Measurements from ENCODE around the gene PHKG1. TPM values are rescaled to one million over a fixed set of nuclear protein-coding genes. Genes with fewer than 3 reads are reported as not detected.

Gene PHKG1
- total and polyA plus RNA-seq, 2 of the 4 experiments (the other 2 are of a cell fraction) = 0.62 to 0.72 TPM

DNA sequence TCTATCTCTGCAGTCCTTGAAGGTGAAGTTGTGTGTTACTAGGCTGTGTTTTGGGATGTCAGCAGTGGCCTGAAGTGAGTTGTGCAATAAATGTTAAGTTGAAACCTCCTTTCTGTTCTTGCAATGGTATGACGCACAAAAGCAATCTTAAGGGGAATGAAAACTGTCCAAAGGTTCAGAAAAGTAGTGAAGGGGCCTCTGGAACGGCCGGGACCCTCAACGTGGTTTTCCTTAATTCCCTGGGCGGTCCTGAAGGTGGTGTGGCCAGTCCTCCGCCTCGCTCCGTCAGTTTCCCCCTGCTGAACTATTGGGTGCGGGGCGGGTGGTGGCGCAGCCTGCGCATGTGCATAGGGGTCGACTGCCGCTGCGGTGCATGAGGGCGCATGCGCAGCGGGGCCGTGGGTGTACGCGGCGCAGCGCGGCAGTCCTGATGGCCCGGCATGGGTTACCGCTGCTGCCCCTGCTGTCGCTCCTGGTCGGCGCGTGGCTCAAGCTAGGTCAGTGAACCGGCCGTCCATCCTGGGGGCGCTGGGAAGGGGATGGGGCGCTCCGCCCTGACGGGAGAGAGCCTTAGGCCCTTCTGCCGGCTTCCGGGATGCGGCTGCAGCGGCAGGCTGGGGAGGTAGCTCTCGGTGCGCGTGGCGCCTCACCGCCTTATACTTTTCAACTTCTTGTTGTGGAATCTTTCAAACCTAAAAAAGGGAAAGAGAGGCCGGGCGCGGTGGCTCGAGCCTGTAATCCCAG, 28.7 kb downstream of the PHKG1 start, which contains the start of gene SUMF2:
SUMF2 (plus strand) TSS at position 405 of the 744 bp plus-strand sequence; CDS start at position 431, 26 bp downstream.
- intact Hi-C loops (cut with micrococcal nuclease) (loop anchor here (2.0 to 5.0 kb wide), 2 partner anchors 17 to 37 kb away; no protein-coding TSS in a partner anchor), dilution Hi-C loops (cut with HindIII; ENCODE audit: low sequenced_read_pairs, unreplicated experiment) (no loop called here), in situ Hi-C loops (cut with MboI; ENCODE audit: low sequenced_read_pairs) (no loop called here)
- Histone ChIP-seq H2AK5ac (ENCODE audit: low read depth, low read length) (peak within 1 kb of the TSS; percentile 84; the same call in 1 of the 2 replicates), H3K4ac (ENCODE audit: low read depth, low read length) (peak within 1 kb of the TSS; percentile 93), H3K27me3 (ENCODE audit: control insufficient read depth, insufficient read depth, low read length) (no peaks in the 10 kb centered on the region), H2BK20ac (ENCODE audit: low read depth, low read length) (peak within 1 kb of the TSS; percentile 12; the same call in 1 of the 2 replicates), H3K27ac (ENCODE audit: insufficient read depth, low read length) (peak within 1 kb of the TSS; percentile 87), H4K20me1 (ENCODE audit: insufficient read depth, low read length) (peaks cover 17% of the 10 kb centered on the region; the same call in 1 of the 2 replicates), H2BK15ac (ENCODE audit: low read depth, low read length) (no peak within 1 kb of the TSS), H4K8ac (ENCODE audit: low read depth in 2 of 2, low read length in 2 of 2) (peak within 1 kb of the TSS; percentile 28 to 94; a peak in 3 of 4 replicates), H3K9me3 (ENCODE audit: control insufficient read depth, insufficient read depth, low read length) (no peaks in the 10 kb centered on the region), H3K23ac (ENCODE audit: low read depth, low read length) (peak within 1 kb of the TSS; percentile 69; the same call in 1 of the 2 replicates), H3K4me3 (ENCODE audit: insufficient read depth, low read depth, low read length) (peak within 1 kb of the TSS; percentile 81), H3K18ac (ENCODE audit: low read depth, low read length) (peak within 1 kb of the TSS; percentile 68), H2AFZ (replicated peaks; ENCODE audit: low read length, poor library complexity) (peak within 1 kb of the TSS; percentile 99), H4K5ac (ENCODE audit: low read depth, low read length) (peak within 1 kb of the TSS; percentile 73), H2BK5ac (ENCODE audit: low read depth, low read length, poor library complexity, severe bottlenecking) (peak within 1 kb of the TSS; percentile 88), H3K36me3 (ENCODE audit: control insufficient read depth, insufficient read depth, low read length) (peaks cover 19% of the 10 kb centered on the region), H3K9me1 (ENCODE audit: insufficient read depth, low read length) (no peaks in the 10 kb centered on the region), H2AK9ac (replicated peaks; ENCODE audit: low read depth, low read length, poor library complexity) (peak within 1 kb of the TSS; percentile 99), H4K91ac (ENCODE audit: insufficient read depth, low read depth, low read length) (peak within 1 kb of the TSS; percentile 35), H3K4me2 (ENCODE audit: low read depth, low read length) (peak within 1 kb of the TSS; percentile 92), H3K56ac (ENCODE audit: extremely low read depth, insufficient read depth, low read length) (peak within 1 kb of the TSS; percentile 68; the same call in 1 of the 2 replicates), H3K14ac (replicated peaks; ENCODE audit: low read depth, low read length) (peak within 1 kb of the TSS; percentile 96), H2BK120ac (ENCODE audit: low read depth, low read length) (peak within 1 kb of the TSS; percentile 72), H3K79me1 (ENCODE audit: low read depth in 1 of 2, low read length in 2 of 2) (peaks cover 12 to 33% of the 10 kb centered on the region in 2 experiments), H3K4me1 (ENCODE audit: control insufficient read depth, insufficient read depth, low read length) (peaks cover 9% of the 10 kb centered on the region), H3K9ac (ENCODE audit: low read depth, low read length) (peak within 1 kb of the TSS; percentile 84)
- ChIA-PET POLR2A (ENCODE audit: unreplicated experiment) (interaction anchor here (0.7 to 1.9 kb wide), 3 partner anchors 9 to 42 kb away, joined by 3 to 10 read pairs (median 7); partner anchors contain the start of genes CCT6A, CHCHD2 and PSPH), CTCF (interaction anchor here (2.0 kb wide), 1 partner anchor 11 kb away, joined by 7 read pairs; no protein-coding TSS in a partner anchor)
- 2% methylated on average over 13 of the region's 49 CpGs; no CpG with 5 or more reads in 1 of the 2 experiments for WGBS, 2 experiments (ENCODE audit: extremely low coverage in 2 of 2, insufficient read length in 1 of 2)
- no TSS peak for BruUV-seq (replicated peaks)
- DNase-seq (peak; percentile 83), ATAC-seq (ENCODE audit: low read depth) (peak; percentile 93)
- TF ChIP-seq, protein P1, sequence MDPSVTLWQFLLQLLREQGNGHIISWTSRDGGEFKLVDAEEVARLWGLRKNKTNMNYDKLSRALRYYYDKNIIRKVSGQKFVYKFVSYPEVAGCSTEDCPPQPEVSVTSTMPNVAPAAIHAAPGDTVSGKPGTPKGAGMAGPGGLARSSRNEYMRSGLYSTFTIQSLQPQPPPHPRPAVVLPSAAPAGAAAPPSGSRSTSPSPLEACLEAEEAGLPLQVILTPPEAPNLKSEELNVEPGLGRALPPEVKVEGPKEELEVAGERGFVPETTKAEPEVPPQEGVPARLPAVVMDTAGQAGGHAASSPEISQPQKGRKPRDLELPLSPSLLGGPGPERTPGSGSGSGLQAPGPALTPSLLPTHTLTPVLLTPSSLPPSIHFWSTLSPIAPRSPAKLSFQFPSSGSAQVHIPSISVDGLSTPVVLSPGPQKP (IDR thresholded peaks at IDR 0.05; ENCODE audit: borderline replicate concordance, low read depth, low read length) = no peak
- no peak for TF ChIP-seq BHLHE40 (IDR thresholded peaks at IDR 0.05; ENCODE audit: low read depth, low read length)
- no peak for TF ChIP-seq SMC3 (IDR thresholded peaks at IDR 0.05; ENCODE audit: low read depth, low read length)
- TF ChIP-seq MAFK (IDR thresholded peaks at IDR 0.05; ENCODE audit: low read depth, low read length) = no peak
- TF ChIP-seq MXI1 (IDR thresholded peaks at IDR 0.05; ENCODE audit: borderline replicate concordance, low read depth, low read length) = peak; percentile 91; the same call in 1 of the 2 replicates
- TF ChIP-seq, protein P2, sequence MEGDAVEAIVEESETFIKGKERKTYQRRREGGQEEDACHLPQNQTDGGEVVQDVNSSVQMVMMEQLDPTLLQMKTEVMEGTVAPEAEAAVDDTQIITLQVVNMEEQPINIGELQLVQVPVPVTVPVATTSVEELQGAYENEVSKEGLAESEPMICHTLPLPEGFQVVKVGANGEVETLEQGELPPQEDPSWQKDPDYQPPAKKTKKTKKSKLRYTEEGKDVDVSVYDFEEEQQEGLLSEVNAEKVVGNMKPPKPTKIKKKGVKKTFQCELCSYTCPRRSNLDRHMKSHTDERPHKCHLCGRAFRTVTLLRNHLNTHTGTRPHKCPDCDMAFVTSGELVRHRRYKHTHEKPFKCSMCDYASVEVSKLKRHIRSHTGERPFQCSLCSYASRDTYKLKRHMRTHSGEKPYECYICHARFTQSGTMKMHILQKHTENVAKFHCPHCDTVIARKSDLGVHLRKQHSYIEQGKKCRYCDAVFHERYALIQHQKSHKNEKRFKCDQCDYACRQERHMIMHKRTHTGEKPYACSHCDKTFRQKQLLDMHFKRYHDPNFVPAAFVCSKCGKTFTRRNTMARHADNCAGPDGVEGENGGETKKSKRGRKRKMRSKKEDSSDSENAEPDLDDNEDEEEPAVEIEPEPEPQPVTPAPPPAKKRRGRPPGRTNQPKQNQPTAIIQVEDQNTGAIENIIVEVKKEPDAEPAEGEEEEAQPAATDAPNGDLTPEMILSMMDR (conservative IDR thresholded peaks at IDR 0.05; ENCODE audit: low read depth, low read length) = peak; percentile 22; the same call in 1 of the 2 replicates
- TF ChIP-seq RFX5 (IDR thresholded peaks at IDR 0.05; ENCODE audit: low read depth, low read length) = no peak
- TF ChIP-seq RCOR1 (IDR thresholded peaks at IDR 0.05; ENCODE audit: insufficient replicate concordance, low read length) = no peak
- no peak for TF ChIP-seq FOS (IDR thresholded peaks at IDR 0.05; ENCODE audit: low read depth, low read length)
- peak; percentile 36; the same call in 1 of the 2 replicates for TF ChIP-seq MAZ (IDR thresholded peaks at IDR 0.05; ENCODE audit: borderline replicate concordance, low read depth, low read length)
- TF ChIP-seq RAD21 (IDR thresholded peaks at IDR 0.05; ENCODE audit: low read length) = no peak
- peak; percentile 64 for TF ChIP-seq POLR2A (IDR thresholded peaks at IDR 0.05; ENCODE audit: low read depth, low read length)
- TF ChIP-seq, protein P3, sequence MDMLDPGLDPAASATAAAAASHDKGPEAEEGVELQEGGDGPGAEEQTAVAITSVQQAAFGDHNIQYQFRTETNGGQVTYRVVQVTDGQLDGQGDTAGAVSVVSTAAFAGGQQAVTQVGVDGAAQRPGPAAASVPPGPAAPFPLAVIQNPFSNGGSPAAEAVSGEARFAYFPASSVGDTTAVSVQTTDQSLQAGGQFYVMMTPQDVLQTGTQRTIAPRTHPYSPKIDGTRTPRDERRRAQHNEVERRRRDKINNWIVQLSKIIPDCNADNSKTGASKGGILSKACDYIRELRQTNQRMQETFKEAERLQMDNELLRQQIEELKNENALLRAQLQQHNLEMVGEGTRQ (IDR thresholded peaks at IDR 0.05; ENCODE audit: low read depth, low read length) = no peak
